SH-SY5Y (cell line): ENCODE results near the gene OPN4.

Source experiments
- GATA2 ChIP-seq: IDR thresholded peaks from 2 replicates; pipeline ENCODE4 v1.6.1; 2011; ENCODE audit warnings: mild to moderate bottlenecking, low read depth, low read length
- GATA3 ChIP-seq: IDR thresholded peaks from 2 replicates; pipeline ENCODE4 v1.6.1; 2011; ENCODE audit warnings: low read depth, mild to moderate bottlenecking, low read length, moderate library complexity

GRCh38 chr10:86665218-86665607 is 10.9 kb downstream of the OPN4 start:
- no peak for TF ChIP-seq GATA3
- TF ChIP-seq GATA2, result no peak
